Gastrocnemius medialis (tissue), 4 donors: ENCODE results near the gene TMEM176B. TPM values are rescaled to one million over a fixed set of nuclear protein-coding genes. Genes with fewer than 3 reads are reported as not detected.

Source experiments
- ATAC-seq, 2 donors: fragments of 150-250 bp; one replicate each; pipeline ENCODE4 v1.9.1; 2016
- DNase-seq, 2 donors: peaks; one replicate each; pipeline ENCODE4 v3.0.0-alpha.2; 2019
- H3K27ac ChIP-seq, 4 donors: fragments of 200-600 bp; sonication (generic); 1 replicate in 1 of 4; 2 replicates in 3 of 4; pipeline ENCODE4 v1.5.1; 2016 to 2018; ENCODE audit warnings: mild to moderate bottlenecking in 2 of 4, moderate library complexity in 1 of 4
- H3K27me3 ChIP-seq, 3 donors: fragments of 200-600 bp; sonication (generic) in 2 of 3; 1 replicate in 1 of 3; 2 replicates in 2 of 3; pipeline versions ENCODE4 v1.5.1 to v1.6.0; 2016 to 2019; ENCODE audit warnings: mild to moderate bottlenecking in 1 of 3, moderate library complexity in 1 of 3
- H3K36me3 ChIP-seq, 2 donors: fragments of 200-600 bp; sonication (generic) in 1 of 2; one replicate each; pipeline ENCODE4 v1.5.1; 2017 to 2018
- H3K4me1 ChIP-seq, 2 donors: fragments of 200-600 bp; sonication (generic) in 1 of 2; one replicate each; pipeline ENCODE4 v1.5.1; 2016 to 2017; ENCODE audit warnings: mild to moderate bottlenecking in 2 of 2
- H3K4me3 ChIP-seq, 4 donors: fragments of 200-600 bp; sonication (generic) in 3 of 4; 1 replicate in 1 of 4; 2 replicates in 3 of 4; pipeline ENCODE4 v1.5.1; 2016 to 2019; ENCODE audit warnings: mild to moderate bottlenecking in 2 of 4
- H3K9me3 ChIP-seq, 3 donors: fragments of 200-600 bp; sonication (generic) in 2 of 3; 1 replicate in 1 of 3; 2 replicates in 2 of 3; pipeline ENCODE4 v1.5.1; 2016 to 2019
- CTCF ChIP-seq, 5 experiments: fragments of 450-650 bp in 3 of 5; fragments of 200-600 bp in 2 of 5; sonication (generic) in 2 of 5; IDR thresholded peaks in 4 of 5; conservative IDR thresholded peaks in 1 of 5; 1 replicate in 4 of 5; 2 replicates in 1 of 5; pipeline ENCODE4 v1.5.1; 2016 to 2019; ENCODE audit warnings: antibody characterized with exemption in 5 of 5, mild to moderate bottlenecking in 3 of 5, moderate library complexity in 3 of 5
- POLR2A ChIP-seq, 2 donors: fragments of 450-650 bp; IDR thresholded peaks; one replicate each; pipeline ENCODE4 v1.6.1; 2017; ENCODE audit warnings: antibody characterized with exemption in 2 of 2, mild to moderate bottlenecking in 2 of 2, moderate library complexity in 2 of 2
- in situ Hi-C, 4 donors: fragments of 200-750 bp; cut with MboI; loops; one replicate each; pipeline versions ENCODE4 v1.15.0 to v1.8.0; 2017; ENCODE audit warnings: low sequenced_read_pairs in 4 of 4
- intact Hi-C: fragments of 100-400 bp; cut with DNase I; formaldehyde crosslinking; loops from one replicate; pipeline ENCODE4 v1.15.1; 2023; ENCODE audit warnings: low total_unique reads
- total RNA-seq, 4 donors: library from RNA; depleted of rRNA; stranded (reverse); fragments of >200 nt; gene quantifications; one replicate each; pipeline versions ENCODE4 v1.1.0 to v1.2.3, GENCODE V29; 2016

Gene TMEM176B
- total RNA-seq, 4 donors from 2014 or later = 5.8 to 9.6 (median 7.6) TPM

GRCh38 chr7:150842018-150842417 is 41.9 kb upstream of the TMEM176B start:
- no peak for DNase-seq
- no peak overlapping the region for H3K27ac ChIP-seq
- no peak for ATAC-seq
- TF ChIP-seq POLR2A (IDR thresholded peaks at IDR 0.05) (no peak), CTCF (IDR thresholded peaks at IDR 0.05 in 4 of 5, conservative IDR thresholded peaks at IDR 0.05 in 1 of 5) (no peak)
- H3K27me3 ChIP-seq = no peaks in the 10 kb centered on the region
- intact Hi-C loops = no loop called here
- H3K4me1 ChIP-seq = no peaks in the 10 kb centered on the region
- in situ Hi-C loops = no loop called here
- H3K9me3 ChIP-seq = no peaks in the 10 kb centered on the region
- no peaks in the 10 kb centered on the region for H3K36me3 ChIP-seq
- H3K4me3 ChIP-seq = no peak overlapping the region

DNA sequence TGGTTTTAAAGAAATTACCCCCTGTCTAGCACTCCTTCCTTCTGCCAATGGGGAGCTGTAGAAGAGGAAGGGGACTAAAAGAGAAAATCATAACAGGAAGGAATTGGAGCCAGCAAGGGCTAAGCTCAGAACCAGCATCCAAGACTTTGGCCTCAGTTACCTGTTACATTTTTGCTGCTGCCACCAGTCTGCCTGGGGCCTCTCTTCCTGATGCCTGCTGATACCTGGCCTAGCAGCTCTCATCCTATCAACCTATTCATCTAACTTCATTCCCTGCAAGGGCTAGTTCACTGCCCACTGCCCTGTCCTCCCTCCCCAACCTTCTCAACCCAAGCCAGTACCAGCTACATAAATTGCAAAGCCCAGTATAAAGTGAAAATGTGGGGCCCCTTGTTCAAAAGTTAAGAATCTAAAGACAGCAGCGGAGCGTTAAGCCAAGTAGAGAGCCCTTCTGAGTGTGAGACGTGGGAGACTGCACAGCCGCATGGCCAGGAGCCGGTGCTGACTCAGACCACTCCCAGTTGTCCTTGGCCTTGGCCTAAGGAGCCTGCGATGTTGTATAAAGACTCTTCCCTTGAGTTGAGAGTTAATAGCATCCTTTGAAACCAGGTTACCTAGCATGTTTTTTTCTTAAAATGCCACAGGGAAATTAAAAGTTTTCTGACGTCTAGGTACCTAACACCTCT is 38.9 kb upstream of the TMEM176B start:
- intact Hi-C loops (no loop called here), in situ Hi-C loops (no loop called here)
- H3K9me3 ChIP-seq = no peaks in the 10 kb centered on the region
- H3K4me1 ChIP-seq = no peaks in the 10 kb centered on the region
- TF ChIP-seq POLR2A (IDR thresholded peaks at IDR 0.05) (no peak), CTCF (IDR thresholded peaks at IDR 0.05 in 4 of 5, conservative IDR thresholded peaks at IDR 0.05 in 1 of 5) (no peak)
- no peak overlapping the region for H3K27ac ChIP-seq
- H3K27me3 ChIP-seq = no peaks in the 10 kb centered on the region
- ATAC-seq (no peak), DNase-seq (no peak)
- no peak overlapping the region for H3K4me3 ChIP-seq
- no peaks in the 10 kb centered on the region for H3K36me3 ChIP-seq

DNA sequence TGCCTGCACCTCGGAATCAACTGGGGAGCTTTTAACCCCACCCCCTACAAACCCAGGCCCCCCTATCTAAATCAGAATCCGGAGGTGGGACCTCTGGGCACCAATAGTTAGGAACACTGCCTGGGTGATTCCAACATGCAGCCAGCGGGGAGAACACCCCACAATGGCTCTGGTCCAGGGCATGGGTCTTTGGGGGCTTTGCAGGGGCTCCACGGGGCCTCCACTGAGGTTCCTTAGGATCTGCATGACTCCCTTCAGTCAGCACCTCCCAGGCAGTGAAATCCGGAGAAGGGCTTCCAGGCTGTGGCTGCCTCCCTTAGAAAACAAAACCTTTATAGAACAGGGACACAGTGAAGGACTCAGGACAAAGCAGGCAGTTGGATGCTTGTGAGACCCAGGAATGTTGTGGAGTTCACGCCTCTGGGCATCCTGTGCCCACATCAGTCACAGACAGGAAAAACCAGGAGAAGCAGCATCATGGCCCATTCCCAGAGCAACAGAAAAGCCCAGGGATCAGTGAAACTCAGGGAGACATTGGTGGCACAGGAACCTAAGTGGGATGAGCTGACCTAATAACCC is 35.6 kb upstream of the TMEM176B start:
- TF ChIP-seq POLR2A (IDR thresholded peaks at IDR 0.05) (no peak), CTCF (IDR thresholded peaks at IDR 0.05 in 4 of 5, conservative IDR thresholded peaks at IDR 0.05 in 1 of 5) (no peak)
- no peak for ATAC-seq
- Histone ChIP-seq H3K9me3 (no peaks in the 10 kb centered on the region), H3K27me3 (no peaks in the 10 kb centered on the region), H3K36me3 (no peaks in the 10 kb centered on the region), H3K4me3 (no peak overlapping the region), H3K27ac (no peak overlapping the region), H3K4me1 (no peaks in the 10 kb centered on the region)
- intact Hi-C loops (no loop called here), in situ Hi-C loops (no loop called here)
- no peak for DNase-seq

- intact Hi-C loops = no loop called here
- H3K27me3 ChIP-seq = no peaks in the 10 kb centered on the region
- no peaks in the 10 kb centered on the region for H3K4me1 ChIP-seq
- DNase-seq (no peak), ATAC-seq (no peak)
- no peak for TF ChIP-seq CTCF (IDR thresholded peaks at IDR 0.05 in 4 of 5, conservative IDR thresholded peaks at IDR 0.05 in 1 of 5)
- in situ Hi-C loops = no loop called here
- H3K27ac ChIP-seq = no peak overlapping the region
- H3K9me3 ChIP-seq = no peaks in the 10 kb centered on the region
- H3K36me3 ChIP-seq = no peaks in the 10 kb centered on the region
- no peak overlapping the region for H3K4me3 ChIP-seq
Observed at GRCh38 chr7:150835019-150835418, 34.9 kb upstream of the TMEM176B start.
